GM19035 (cell line): Measurements from ENCODE around the gene CDC42BPB.

Source experiments
- ATAC-seq: cut with Tn5 transposase; IDR thresholded peaks from one replicate; pipeline ENCODE4 v1.9.1; 2021; ENCODE audit not compliant: unreplicated experiment

CDC42BPB gene

DNA sequence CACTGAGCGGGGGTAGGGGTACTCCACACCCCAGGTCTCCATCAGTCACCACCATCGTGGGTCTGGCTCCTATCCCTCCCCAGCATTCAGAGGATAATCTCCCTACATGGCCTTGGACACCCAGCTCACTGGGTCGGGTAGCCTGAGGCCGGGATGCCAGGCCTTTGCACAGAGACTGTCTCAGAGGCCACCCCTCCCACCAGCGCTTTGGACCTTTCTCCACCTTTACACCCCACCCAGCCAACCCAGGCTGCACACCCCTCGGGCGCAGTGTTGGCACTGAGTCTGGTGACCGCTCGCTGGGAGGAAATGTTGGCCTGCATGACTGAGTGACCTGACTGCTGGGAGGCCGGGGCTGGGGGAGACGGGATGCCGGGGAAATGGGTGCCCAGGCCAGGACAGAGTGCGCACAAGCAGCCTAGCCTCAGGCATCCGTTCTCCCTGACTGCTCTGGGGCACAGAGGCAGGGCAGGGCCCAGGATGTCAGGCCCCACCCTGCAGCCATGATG is 16.1 kb upstream of the CDC42BPB start:
- no peak for ATAC-seq

DNA sequence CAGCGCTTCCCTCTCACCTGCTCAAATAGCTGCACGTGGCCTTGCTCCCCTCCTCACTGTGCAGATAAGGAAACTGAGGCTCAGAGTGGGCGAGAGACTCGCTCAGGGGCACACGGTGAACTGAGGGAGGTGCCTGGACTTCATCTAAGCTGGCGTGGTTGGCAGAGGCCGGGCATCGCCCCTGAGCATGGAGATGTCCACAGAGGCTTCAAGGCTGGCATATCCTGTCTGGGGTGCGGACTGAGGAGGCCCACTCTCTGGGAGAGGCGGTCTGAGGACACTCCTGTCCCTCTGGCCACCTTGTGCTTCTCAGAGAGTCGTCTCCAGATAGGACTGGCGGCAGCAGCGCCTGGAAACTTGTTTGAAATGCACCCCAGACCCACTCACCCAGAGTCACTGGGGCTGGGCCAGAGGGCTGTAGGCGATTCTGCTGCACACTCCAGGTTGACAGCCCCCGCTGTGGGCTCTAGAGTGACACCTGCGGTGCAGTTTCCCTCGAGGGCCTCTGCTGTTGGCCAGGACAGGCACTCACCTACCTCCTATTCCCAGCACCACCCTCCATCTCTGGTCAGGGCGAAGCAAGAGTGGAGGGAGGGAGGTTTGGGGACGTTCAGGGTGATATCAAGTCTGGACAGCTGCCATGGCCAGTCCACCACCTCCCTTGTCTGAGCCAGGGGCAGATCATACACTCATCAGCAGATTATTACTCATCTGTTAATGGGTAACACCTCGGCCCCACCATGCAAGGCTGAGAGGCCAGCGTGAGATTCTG is 15.4 kb upstream of the CDC42BPB start:
- ATAC-seq = no peak

DNA sequence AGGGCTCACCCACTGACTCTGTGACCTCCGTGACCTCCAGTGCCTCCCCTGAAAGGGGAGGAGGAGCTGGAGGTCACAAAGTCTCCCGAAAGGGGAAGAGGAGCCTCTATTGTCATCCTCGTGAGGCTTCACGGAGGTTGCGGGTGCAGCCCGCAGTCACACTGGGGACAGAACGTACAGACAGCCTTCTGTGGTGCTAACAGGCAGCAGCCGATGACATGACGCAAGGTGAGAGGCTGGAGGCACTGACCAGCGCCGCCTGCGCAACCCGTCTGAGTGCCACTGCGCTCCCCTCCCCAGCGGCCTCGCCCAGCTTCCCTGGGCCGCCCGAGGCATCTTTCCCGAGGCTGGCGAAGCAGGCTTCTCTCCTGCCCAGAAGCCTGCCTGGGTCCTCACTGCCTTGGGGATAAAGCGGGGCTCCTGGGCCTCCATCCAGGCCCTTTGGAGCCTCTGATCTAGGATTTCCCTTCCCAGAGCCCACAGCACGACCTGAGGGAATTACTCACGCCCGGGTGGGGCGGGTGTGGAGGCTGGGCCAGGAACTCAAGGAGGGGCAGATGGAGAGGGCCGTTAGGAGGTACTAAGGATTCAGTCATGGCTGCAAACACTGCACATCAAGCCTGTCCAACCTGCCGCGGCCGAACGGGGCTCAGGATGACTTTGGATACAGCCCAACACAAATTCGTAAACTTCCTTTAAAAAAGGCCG is 14.3 kb upstream of the CDC42BPB start:
- ATAC-seq = no peak

DNA sequence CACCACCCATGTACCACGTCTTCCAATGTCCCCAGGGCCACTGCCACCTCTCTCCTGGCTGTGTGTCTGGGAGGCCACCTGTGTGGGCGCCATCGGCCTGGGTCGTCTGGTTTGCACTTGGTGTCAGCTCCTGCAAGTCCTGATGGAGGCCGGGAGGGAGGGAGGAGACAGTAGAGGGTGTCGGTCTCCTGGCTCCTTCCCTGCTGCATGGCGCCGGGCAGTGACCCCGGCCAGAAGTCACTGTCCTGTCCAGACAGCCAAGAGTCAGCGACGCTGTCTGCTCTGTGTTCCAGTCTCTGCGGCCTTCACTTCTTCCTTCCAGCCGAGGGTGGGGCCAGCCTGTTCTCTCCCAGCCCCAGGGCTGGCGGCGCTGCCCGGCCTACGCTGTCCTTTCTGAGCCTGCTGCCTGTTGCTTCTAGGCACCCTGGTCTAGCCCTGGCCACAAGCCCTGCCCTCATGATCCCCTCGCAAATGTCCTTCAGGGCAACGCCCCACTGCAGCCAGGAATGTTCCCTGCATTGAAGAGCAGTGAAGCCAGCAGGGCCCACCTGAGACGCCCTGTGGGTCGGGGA is 13.7 kb upstream of the CDC42BPB start:
- no peak for ATAC-seq

DNA sequence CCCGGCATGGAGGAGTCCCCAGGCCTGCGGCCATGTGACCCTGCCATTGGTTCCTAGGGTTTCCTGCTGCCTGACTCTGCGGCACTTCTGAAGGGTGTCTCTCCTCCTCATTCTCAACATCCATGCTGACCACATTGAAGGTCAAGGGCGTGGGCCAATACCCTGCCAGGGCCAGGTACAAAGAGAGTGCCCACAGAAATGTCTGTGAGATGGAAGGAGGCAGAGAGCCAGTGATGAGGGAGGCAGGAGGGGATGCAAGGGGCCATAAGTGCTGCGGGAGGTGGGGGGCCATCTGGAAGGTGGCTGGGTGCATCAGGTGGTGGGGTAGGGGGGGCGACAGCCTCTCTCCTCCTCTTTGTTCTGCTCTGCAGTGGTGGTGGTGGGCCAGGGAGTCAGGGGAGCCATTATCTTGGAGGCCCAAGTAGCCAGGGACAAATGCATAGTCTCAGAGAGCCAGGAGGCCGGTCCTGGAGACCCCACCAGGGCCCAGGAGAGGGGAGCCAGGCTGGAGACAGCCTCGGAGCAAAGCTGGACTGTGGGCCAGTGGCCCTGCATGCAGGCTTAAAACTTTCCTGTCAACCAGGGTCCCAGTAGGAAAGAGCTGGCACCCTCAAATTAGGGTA is 13.0 kb upstream of the CDC42BPB start:
- ATAC-seq = no peak

DNA sequence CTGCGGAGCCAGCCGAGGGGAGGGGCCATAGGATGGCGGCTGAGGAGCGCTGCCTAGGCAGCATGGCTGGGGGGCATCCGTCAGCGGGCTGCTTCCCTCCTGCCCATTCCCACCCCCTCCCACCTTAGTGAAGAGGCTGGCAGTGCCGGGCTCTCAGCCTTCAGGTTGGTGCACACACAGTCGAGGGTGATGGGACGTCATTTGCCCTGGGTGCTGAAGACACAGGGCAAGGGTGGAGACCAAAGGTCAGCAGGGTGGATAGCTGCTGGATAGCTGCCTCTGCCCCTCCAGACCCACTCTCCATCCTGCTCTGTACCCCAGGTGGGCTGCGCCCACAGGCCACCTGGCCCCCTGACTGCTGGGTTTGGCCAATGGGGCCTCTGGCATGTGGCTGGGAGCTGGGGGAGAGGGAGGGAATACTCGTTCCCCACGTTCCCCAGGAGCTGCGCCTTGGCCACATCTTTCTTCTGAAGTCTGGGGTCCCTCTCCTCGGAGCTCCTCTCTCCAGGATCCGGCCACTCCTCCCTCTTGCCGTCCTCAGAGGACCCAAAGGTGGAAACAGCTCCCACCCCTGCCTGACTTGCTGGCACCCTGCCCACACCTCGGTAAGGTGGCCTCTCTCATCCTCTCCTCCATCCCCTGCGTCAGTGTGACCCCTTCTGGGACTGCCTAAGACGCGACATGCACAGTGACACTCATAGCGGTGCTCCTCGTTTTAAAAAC is 11.2 kb upstream of the CDC42BPB start:
- ATAC-seq = no peak

DNA sequence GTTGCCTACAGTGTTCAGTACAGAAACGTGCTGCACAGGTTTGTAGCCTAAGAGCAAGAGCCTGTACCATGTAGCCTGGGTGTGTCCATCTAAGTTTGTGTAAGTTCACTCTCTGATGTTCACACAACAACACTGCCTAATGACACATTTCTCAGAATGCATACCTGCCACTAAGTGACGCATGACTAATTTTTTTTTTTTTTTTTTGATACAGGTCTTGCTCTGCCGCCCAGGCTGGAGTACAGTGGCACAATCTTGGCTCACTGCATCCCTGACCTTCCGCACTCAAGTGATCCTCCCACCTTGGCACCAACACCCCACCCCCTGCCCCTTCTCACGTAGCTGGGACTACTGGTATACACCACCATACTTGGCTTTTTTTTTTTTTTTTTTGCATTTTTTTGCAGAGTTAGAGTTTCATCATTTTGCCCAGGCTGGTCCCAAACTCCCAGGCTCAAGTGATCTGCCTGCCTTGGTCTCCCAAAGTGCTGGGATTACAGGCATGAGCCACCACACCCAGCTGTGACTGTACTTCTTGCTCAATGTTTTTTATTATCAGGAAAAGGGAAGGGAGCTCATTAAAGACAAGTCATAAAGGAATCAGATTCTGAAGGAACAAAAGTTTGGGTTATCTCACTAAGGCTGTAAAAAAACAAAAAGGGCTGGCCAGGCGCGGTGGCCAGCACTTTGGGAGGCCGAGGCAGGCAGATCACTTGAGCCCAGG is 10.0 kb upstream of the CDC42BPB start:
- ATAC-seq = no peak

DNA sequence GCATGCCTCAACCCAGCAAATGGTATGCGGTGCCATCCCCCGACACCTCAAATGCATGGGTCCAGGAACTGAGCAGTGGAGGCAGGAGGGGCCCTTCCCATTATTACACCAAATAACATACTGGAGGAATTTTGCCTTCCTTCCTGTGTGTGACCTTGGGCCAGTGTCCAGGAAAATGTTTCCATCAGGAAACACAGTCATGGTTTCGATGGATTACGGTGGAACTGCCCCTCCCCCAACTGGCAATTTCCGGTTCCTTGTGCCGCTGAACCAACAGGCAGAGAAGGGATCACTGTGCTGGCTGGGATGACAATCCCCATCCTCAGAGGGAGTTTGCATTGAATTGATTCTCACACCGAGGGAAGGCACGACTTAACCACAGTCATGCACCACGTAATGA is 9.1 kb upstream of the CDC42BPB start:
- no peak for ATAC-seq

DNA sequence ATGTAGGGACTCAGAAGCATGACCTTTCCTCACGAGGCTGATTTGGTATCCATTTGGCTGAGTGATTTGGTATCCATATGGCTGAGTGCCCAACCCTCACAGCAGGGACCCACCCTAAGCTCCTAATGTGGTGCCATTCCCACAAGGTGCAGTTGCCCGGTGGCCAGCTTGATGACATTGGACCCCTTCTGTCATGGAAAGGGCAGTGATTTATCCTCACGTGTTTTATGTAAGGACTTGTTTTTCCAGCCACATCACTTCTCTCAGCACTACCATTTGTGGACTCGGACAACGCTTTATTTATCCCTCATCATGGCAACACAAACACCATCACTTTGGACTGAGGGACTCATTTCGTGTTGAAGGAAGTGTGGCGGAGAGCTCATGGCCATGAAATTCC is 8.5 kb upstream of the CDC42BPB start:
- no peak for ATAC-seq

DNA sequence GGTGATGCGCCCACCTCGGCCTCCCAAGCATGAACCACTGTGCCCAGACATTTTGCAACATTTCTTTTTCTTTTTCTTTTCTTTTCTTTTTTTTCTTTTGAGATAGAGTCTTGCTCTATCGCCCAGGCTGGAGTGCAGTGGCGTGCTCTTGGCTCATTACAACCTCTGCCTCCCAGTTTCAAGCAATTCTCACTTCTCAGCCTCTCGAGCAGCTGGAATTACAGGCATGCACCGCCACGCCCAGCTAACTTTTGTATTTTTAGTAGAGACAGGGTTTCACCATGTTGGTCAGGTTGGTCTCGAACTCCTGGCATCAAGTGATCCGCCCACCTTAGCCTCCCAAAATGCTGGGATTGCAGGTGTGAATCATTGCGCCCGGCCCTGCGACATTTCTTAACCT is 7.6 kb upstream of the CDC42BPB start:
- ATAC-seq = no peak

DNA sequence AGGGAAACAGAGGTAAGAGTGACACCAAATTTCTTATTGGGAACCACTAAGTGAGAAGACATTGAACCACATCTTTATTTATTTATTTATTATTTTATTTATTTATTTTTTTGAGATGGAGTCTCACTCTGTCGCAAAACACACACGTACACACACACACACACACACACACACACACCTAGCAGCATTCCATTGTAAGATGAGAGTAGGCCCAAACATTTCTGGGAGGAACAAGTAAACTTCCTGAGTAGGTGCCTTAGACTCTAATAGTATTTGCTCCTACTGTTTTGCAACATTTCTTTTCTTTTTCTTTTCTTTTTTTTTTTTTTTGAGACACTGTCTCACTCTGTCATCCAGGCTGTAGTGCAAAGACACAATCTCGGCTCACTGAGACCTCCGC is 7.1 kb upstream of the CDC42BPB start:
- no peak for ATAC-seq

DNA sequence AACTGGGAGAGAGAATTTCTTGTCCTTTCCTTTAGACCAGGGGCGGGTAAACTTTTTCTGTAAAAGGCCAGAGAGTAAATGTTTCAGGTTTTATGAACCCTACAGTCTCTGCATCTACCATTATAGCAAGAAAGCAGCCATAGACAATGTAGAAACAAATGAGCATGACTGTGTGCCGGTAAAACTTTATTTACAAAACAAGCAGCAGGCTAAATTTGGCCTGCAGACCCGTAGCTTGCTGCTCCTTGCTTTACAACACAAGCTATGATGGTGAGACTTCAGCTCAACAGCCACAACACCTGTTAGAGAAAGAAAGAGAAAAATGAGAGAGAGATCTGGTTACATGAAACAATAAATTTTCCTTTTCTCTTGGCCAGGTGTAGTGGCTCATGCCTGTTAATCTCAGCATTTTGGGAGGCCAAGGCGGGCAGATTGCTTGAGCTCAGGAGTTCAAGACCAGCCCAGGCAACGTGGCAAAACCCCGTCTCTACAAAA is 4.2 kb upstream of the CDC42BPB start:
- ATAC-seq = no peak

DNA sequence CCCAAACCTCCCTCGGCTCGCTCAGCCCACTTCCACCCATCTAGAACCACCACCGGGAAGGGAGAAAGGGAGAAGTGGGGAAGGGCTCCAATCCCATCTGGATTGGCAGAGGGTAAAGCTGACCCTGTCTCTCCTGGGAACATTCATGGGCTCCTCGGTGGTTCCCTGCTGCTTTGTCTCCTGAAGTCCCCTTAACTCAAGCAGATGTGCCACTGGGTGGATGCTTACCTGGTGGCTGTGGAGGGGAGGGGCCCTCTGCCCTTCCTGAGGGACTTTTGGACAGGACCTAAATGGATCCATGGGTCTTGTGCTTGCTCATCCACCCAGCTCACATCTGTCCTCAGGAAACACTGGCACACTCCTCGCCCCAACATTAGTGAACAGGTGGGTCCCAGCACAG is 2.2 kb upstream of the CDC42BPB start:
- no peak for ATAC-seq

DNA sequence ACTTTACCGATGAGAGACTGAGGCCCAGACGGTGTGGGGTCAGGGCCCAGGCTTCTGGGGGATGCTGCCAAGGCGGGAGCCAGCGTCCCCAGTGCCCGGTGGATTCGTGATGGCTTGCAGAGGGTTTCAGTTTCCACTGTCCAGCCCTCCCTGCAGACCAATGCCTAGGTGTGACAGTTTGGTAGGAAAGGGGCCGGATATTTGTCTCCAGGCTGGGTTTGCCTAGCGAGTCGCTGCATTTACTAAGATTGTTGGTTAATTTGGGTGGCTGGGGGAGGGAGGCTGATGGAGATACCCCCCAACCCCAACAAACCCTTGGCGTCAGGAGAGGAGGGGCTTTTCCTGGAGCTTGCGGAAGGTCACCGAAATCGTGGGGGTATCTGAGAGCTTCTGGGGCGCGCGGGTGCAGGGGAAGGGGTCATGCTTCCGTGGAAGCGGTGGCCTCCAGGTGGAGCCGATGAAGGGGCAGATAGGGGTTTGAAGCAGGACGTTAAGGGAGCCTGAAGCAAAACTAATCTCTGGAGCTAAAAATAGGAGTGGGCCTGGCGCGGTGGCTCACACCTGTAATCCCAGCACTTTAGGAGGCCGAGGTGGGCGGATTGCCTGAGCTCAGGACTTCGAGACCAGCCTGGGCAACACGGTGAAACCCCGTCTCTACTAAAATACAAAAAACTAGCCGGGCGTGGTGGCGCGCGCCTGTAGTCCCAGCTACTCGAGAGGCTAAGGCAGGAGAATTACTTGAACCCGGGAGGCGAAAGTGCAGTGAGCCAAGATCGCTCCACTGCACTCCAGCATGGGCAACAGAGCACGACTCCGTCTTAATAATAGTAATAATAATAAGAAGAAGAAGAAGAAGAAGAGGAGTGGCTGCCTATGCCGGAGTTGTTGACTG is 1.1 kb upstream of the CDC42BPB start:
- no peak for ATAC-seq

DNA sequence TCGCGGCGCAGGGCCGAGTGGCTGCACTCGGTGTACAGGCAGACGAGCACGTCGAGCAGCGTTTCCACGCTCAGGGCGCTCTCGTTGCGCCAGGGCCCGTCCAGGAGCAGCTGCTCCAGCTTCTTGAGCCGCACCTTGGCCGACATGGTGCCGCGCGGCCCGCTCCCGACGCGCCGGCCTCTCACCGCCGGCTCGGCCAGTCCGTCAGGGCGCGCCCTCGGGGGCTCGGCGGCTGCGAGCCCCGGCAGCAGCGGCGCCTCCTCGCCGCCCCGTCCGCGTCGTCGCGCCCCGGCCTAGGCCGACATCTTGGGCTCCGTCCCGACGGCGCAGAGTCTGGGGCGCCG is 349 bp downstream of the CDC42BPB start:
- ATAC-seq = no peak

DNA sequence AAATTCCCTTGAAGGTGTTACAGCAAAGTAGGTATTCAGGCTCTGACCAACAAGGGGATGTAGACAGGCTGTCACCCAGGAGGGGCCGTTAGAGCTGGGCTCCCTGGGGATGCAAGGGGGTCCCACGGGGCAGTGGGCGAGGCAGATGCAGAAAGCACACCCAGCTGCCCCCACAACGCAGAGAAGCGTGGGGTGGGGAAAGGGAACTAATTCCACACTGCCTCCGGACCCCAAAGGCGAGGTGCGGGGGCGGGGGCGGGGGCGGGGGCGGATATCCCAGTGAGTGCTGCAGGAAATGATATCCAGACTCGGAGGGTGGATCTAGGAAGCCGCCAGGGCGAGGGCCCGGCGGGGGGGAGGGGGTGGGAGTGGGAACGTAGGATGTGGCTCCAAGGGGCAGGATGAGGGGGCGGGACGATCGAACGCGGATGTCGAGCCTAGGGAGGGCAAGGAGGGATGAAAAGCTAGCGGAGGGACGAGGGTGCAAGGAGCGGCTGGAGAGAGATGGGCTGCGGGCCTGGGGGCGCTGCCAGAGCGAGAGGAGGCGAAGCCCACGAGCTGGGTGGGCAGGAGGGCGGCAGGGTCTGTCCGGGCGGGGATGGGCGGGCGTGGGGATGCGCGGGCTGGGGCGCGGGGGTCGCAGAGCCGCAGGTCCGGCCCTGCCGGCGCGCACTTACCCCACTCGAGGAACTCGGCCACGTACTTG is 874 bp downstream of the CDC42BPB start:
- no peak for ATAC-seq

DNA sequence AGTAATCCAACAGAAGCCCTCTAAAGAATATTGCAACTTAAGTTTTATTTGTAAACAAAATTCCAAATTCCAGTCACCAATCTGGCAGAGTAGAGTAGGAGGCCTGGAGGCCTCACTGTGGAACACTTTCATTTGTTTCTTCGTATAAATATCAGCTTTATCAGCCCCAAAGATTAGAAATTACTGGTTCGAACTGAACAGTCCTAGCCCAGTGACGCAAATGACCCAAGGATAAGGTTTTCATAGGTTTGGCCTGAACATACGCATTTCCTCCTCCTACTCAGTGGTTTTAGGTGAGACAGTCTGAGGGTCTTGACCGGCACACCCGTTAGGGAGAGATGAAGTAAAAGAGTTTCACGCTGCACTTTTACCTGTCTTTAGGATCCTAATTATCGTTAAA is 1.7 kb downstream of the CDC42BPB start:
- no peak for ATAC-seq

DNA sequence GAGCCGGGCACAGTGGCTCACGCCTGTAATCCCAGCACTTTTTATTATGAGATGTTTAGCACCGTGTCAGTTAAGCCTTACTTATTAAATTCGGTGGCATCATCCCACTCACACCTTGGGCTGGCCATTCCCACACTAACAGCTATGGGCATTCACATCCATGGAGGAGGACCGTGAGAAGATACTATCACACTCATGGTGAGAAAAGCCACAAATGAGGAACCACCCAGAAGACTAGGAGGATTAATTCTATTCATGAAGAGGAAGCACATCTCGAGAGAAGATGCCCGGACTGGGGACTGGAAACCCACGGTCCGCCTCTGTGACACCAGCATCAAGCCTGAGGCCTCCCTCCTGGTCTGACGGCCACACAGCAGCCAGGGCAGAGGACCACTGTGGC is 4.9 kb downstream of the CDC42BPB start:
- ATAC-seq = no peak

DNA sequence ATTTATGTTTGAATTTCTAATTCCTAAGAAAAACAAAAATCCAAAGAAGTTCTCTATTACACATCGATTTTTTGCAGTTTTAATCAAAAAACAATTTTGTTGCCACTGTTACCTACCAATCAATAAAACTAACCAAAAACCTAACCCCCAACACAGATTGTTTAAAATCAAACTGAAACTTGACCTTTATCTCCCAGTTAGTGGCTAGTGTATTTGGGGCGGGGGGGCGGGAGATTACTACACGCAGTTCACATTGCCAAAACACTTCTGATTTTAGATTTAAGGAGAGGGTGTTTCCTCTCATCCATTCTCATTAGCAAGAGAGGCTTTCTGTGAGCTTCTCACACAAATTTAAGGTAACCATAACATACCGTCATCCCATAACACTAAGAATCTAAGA is 6.4 kb downstream of the CDC42BPB start:
- no peak for ATAC-seq
